HG02588 (cell line): Measurements from ENCODE around the gene BHMT.

Source experiments
- ATAC-seq: cut with Tn5 transposase; IDR thresholded peaks from one replicate; pipeline ENCODE4 v1.9.1; 2021; ENCODE audit warnings: mild to moderate bottlenecking, moderate library complexity; ENCODE audit not compliant: unreplicated experiment

The BHMT gene

DNA sequence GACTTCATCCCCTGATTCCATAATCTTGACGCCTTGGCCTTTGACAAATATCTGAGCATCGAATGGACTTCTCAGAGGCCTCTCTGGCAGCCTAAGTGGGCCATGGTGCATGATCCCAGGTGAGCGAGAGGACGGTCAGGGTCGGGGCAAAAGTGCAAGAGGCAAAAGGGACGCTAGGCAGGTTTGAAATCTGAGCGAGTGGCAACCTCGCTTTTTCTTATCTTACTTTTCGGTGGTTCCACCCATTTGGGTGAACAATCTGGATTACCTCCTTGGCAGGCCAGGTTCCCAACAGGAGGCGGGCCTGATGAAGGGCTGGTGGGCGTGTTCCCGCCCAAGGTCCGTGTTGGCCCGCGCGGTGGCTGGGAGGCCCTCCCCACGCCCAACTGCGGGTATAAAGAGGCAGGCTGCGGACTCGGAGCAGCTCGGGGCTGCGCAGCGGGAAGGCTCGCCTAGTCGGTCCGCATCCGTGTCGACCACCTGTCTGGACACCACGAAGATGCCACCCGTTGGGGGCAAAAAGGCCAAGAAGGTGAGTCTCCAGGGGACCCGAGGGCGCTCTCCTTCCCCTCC is at the start of gene BHMT:
BHMT (plus strand) TSS at position 423 of the 573 bp plus-strand sequence; CDS start at position 500, 77 bp downstream.
- ATAC-seq = no peak

GRCh38 chr5:79062436-79062835 is 49.2 kb upstream of the BHMT start:
- no peak for ATAC-seq

- ATAC-seq = no peak
Measured at GRCh38 chr5:79069488-79070349, 41.9 kb upstream of the BHMT start, which contains the start of the genes BHMT2 and DMGDH. Gene BHMT2, plus strand, starts transcription at chr5:79069767. Its CDS starts 16 bp downstream, at chr5:79069783. Gene DMGDH, minus strand, starts transcription at chr5:79069674. Its CDS starts 54 bp downstream, at chr5:79069620.

GRCh38 chr5:79070350-79070667 is 41.3 kb upstream of the BHMT start:
- no peak for ATAC-seq

- ATAC-seq = no peak
Measured at GRCh38 chr5:79074641-79075040, 37.0 kb upstream of the BHMT start.

- no peak for ATAC-seq
Measured at GRCh38 chr5:79075646-79076426, 35.8 kb upstream of the BHMT start.

DNA sequence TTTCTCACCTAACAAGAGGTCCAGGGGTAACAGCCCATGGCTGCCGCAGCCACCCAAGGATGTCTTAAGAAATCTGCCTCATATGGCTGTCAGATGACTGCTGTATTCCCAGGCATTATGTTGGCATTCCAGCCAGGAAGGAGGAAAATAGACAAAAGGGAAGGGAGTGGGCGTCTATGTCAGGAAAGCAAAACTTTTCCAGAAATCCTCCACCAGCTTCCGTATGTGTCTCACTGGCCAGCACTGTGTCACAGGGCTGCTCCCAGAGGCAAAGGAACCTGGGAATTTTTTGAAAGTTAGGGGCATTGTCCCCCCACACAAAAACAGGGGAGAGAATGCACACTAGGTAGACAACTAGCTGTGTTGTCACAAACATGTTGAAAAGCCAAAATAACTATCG is 34.8 kb upstream of the BHMT start:
- ATAC-seq = no peak

GRCh38 chr5:79077680-79078365 is 33.8 kb upstream of the BHMT start:
- ATAC-seq = no peak

GRCh38 chr5:79080804-79081203 is 30.8 kb upstream of the BHMT start:
- no peak for ATAC-seq

DNA sequence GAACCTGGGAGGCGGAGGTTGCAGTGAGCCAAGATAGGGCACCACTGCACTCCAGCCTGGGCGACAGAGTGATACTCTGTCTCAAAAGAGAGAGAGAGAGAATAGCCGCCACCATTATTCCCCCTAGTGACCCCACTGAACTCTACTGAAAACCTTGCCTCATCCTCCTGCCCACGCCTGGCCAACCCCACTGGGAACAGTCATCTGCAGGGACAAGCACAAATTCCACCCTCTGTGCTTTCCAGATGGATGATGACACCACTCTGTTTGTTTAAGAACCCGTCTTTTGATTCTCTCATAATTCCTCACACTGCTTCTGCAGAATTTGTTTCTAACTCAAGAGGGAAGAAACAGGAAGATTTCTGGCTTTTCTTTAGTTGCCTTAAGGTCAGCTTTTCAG is 29.8 kb upstream of the BHMT start:
- ATAC-seq = no peak

GRCh38 chr5:79086116-79086515 is 25.5 kb upstream of the BHMT start:
- ATAC-seq = no peak

DNA sequence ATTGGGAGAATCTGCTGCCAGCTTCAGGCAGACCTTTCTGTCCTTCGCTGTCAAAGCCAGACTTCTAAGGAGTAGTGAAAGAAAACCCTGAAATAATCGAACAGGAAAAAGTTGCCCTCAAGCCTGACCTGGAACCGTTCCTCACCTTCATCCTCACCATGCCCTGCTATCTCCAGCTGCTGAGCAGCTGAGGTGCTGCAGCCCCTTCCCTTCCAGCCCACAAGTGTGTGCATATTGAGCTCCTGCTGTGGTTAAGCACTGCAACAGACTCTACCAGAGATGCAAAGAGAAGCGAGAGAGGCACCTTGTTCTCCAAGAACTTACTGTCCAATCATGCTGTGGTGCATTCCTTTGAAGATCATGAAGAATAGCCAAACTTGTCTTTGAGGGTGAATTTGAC is 23.1 kb upstream of the BHMT start:
- ATAC-seq = no peak

DNA sequence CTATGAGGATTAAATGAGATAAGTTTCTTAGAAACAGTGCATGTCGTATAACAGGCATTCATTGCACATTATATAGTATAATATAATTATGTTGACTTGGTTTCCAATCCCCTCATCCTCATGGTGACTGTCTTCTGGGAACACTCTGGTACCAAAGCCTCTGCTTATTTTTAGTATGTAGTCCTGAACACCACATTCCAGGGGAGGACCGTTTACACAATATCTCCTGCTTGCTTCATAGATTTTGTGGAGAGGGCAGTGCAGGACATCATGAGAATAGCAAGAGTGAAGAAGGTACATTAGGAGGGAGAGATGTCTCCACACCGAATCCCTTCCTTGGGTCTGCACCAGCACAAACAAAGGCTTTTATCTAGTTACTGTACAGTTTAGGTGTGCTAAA is 20.5 kb upstream of the BHMT start:
- ATAC-seq = no peak

GRCh38 chr5:79093762-79094161 is 17.8 kb upstream of the BHMT start:
- ATAC-seq = no peak

DNA sequence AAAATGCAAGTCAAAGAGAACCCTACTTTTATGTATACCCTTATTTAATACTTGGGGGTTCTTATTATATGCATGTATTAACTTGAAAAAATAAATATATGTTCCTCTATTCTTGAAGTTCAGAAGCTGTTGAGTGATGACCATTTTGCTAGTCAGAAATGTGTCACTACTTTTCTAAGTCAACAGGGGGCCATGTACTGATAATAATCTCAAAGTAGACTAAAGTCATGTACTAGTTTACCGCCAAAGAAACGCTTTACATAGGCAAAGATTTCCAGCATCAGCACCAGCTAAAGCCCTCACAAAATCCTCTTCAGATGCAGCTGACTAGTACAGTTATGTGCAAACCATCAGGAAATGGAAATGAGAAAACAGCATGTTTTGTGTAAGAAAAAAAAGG is 5.7 kb upstream of the BHMT start:
- no peak for ATAC-seq

DNA sequence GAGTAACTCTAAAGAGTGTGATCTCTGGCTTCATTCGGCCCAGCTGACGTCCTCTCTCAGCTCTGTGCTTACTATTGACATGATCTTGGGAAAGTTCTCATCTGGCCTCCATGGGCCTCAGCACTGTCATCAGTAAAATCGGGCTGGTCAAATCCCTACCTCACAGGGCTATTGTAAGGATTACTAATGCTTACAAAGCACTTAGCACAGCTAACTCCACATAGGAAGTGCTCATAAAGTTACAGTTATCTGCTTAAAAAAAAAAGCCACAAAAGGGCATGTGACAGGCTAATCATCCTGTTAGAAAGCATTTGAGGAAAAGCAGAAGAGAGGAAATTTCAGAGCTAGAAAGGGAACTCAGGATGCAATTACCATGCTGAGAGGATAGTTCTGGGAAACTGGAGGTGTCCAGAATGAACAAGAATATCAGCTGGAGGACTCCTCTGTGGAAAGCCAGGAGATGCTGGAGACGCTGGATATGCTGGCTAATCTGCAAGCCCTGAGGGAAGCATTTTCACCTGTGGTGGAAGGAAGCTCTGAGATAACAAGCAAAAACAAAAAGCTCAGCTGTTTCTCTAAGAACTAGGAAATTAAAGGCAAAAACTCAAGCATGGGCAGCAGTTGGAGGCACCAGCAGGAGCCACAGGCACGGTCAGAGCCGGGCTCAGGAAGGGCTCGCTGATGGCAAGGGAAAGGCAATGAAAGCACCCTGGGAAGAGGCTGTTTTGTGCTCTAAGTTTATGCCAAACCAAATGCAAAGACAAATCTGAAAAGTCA is 4.4 kb upstream of the BHMT start:
- ATAC-seq = no peak

- ATAC-seq = no peak
Measured at GRCh38 chr5:79108086-79108485, 3.5 kb upstream of the BHMT start.

DNA sequence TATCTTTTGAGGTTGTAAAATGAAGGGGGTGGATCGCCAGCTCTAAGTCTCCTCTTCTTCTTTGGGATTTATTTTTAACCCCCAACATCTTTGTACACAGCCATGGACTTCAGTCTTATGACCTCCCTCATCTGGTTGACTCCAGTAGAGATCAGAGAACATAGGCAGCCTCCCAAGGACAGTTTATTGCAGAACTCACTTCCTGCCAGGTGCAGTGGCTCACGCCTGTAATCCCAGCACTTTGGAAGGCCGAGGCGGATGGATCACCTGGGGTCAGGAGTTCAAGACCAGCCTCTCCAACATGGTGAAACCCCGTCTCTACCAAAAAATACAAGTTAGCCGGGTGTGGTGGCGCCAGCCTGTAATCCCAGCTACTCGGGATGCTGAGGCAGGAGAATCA is 2.8 kb upstream of the BHMT start:
- ATAC-seq = no peak

GRCh38 chr5:79109527-79110492 is 1.8 kb upstream of the BHMT start:
- ATAC-seq = no peak
